ENCODE results near the gene C16orf96. TPM values are rescaled to one million over a fixed set of nuclear protein-coding genes. Genes with fewer than 3 reads are reported as not detected.

The C16orf96 gene
- total RNA-seq, 1 donor from 2014 or later = 0.11 TPM

GRCh38 chr16:4648917-4649316, 92.8 kb downstream of the C16orf96 start:
- Histone ChIP-seq H3K9ac (no peak overlapping the region), H4K20me1 (ENCODE audit: low read depth) (peaks cover 7% of the 10 kb centered on the region), H3K4me1 (no peaks in the 10 kb centered on the region), H3K9me3 (ENCODE audit: low read depth) (no peaks in the 10 kb centered on the region), H3K27me3 (no peaks in the 10 kb centered on the region), H3K4me2 (no peak overlapping the region), H3F3A (ENCODE audit: low read depth) (peaks cover 2% of the 10 kb centered on the region), H3K79me2 (ENCODE audit: low read depth) (peaks cover 29% of the 10 kb centered on the region), H3K4me3 (no peak overlapping the region), H3K36me3 (no peaks in the 10 kb centered on the region), H2AFZ (replicated peaks) (no peak overlapping the region), H3K27ac (no peak overlapping the region)
- peaks cover 21% of the 10 kb centered on the region for H3K36me3 Mint-ChIP-seq
- peaks cover 7% of the 10 kb centered on the region for H3K27me3 Mint-ChIP-seq (ENCODE audit: insufficient read depth, low read depth)
- DNase-seq (ENCODE audit: low spot score) = no peak
- no peaks in the 10 kb centered on the region for H3K4me1 Mint-ChIP-seq
- H3K27ac Mint-ChIP-seq = no peak overlapping the region
- H3K4me3 Mint-ChIP-seq = no peak overlapping the region
- TF ChIP-seq CTCF (IDR thresholded peaks at IDR 0.05) = no peak
- TF ChIP-seq EZH2phosphoT487 (IDR thresholded peaks at IDR 0.05) = no peak
- no peak for TF ChIP-seq EZH2 (IDR thresholded peaks at IDR 0.05)
- H3K9me3 Mint-ChIP-seq = peaks cover 9% of the 10 kb centered on the region

- Histone ChIP-seq H3F3A (ENCODE audit: low read depth) (no peaks in the 10 kb centered on the region), H3K4me3 (no peak overlapping the region), H3K4me2 (no peak overlapping the region), H3K27me3 (no peaks in the 10 kb centered on the region), H3K36me3 (no peaks in the 10 kb centered on the region), H4K20me1 (ENCODE audit: low read depth) (peaks cover 7% of the 10 kb centered on the region), H2AFZ (replicated peaks) (no peak overlapping the region), H3K4me1 (no peaks in the 10 kb centered on the region), H3K79me2 (ENCODE audit: low read depth) (peaks cover 19% of the 10 kb centered on the region), H3K9me3 (ENCODE audit: low read depth) (no peaks in the 10 kb centered on the region), H3K27ac (no peak overlapping the region), H3K9ac (no peak overlapping the region)
- peaks cover 7% of the 10 kb centered on the region for H3K27me3 Mint-ChIP-seq (ENCODE audit: insufficient read depth, low read depth)
- peaks cover 9% of the 10 kb centered on the region for H3K9me3 Mint-ChIP-seq
- TF ChIP-seq EZH2phosphoT487 (IDR thresholded peaks at IDR 0.05) (no peak), EZH2 (IDR thresholded peaks at IDR 0.05) (no peak), CTCF (IDR thresholded peaks at IDR 0.05) (no peak)
- no peak for DNase-seq (ENCODE audit: low spot score)
- H3K4me3 Mint-ChIP-seq = no peak overlapping the region
- H3K27ac Mint-ChIP-seq = no peak overlapping the region
- peaks cover 21% of the 10 kb centered on the region for H3K36me3 Mint-ChIP-seq
- no peaks in the 10 kb centered on the region for H3K4me1 Mint-ChIP-seq
Measured at GRCh38 chr16:4649744-4650442, 93.8 kb downstream of the C16orf96 start.

Small RNA genes within 50 kb of the gene (small RNA-seq; reads per million reads assigned to genes)
- gene RN7SL850P = not detected

Other genes starting within 250 kb of the C16orf96 start
- gene GLIS2, start 240.3 kb upstream of the C16orf96 start, total RNA-seq (ENCODE audit: low replicate concordance) = 0.15 and 1.3 TPM in 2 replicates
- gene PAM16, start 205.0 kb upstream of the C16orf96 start, total RNA-seq (ENCODE audit: low replicate concordance) = 17.0 and 40.8 TPM in 2 replicates
- gene VASN, start 184.5 kb upstream of the C16orf96 start, total RNA-seq (ENCODE audit: low replicate concordance) = 3.1 and 7.5 TPM in 2 replicates
- 6.8 and 21.8 TPM in 2 replicates for gene CORO7, start 139.7 kb upstream of the C16orf96 start, total RNA-seq (ENCODE audit: low replicate concordance)
- gene DNAJA3, start 130.5 kb upstream of the C16orf96 start, total RNA-seq (ENCODE audit: low replicate concordance) = 27.3 and 47.2 TPM in 2 replicates
- gene NMRAL1, start 81.7 kb upstream of the C16orf96 start, total RNA-seq (ENCODE audit: low replicate concordance) = 47.1 and 69.1 TPM in 2 replicates
- gene HMOX2, start 79.9 kb upstream of the C16orf96 start, total RNA-seq (ENCODE audit: low replicate concordance) = 11.5 and 20.3 TPM in 2 replicates
- 13.1 and 32.6 TPM in 2 replicates for gene CDIP1, start 17.6 kb upstream of the C16orf96 start, total RNA-seq (ENCODE audit: low replicate concordance)
- 0.97 and 11.9 TPM in 2 replicates for gene UBALD1, start 58.5 kb downstream of the C16orf96 start, total RNA-seq (ENCODE audit: low replicate concordance)
- gene MGRN1, start 68.5 kb downstream of the C16orf96 start, total RNA-seq (ENCODE audit: low replicate concordance) = 17.5 and 22.4 TPM in 2 replicates
- gene NUDT16L1, start 137.2 kb downstream of the C16orf96 start, total RNA-seq (ENCODE audit: low replicate concordance) = 10.9 and 39.3 TPM in 2 replicates
- gene ANKS3, start 177.9 kb downstream of the C16orf96 start, total RNA-seq (ENCODE audit: low replicate concordance) = 20.6 and 32.7 TPM in 2 replicates
- not detected in 2 replicates for gene DNAAF8, start 178.2 kb downstream of the C16orf96 start, total RNA-seq (ENCODE audit: low replicate concordance)
- 4.2 and 17.9 TPM in 2 replicates for gene ZNF500, start 210.8 kb downstream of the C16orf96 start, total RNA-seq (ENCODE audit: low replicate concordance)
- not detected in 2 replicates for gene SEPTIN12, start 232.0 kb downstream of the C16orf96 start, total RNA-seq (ENCODE audit: low replicate concordance)
- gene SMIM22, start 239.0 kb downstream of the C16orf96 start, total RNA-seq (ENCODE audit: low replicate concordance) = not detected in 2 replicates
- gene ROGDI, start 246.3 kb downstream of the C16orf96 start, total RNA-seq (ENCODE audit: low replicate concordance) = 22.2 and 49.3 TPM in 2 replicates